ENCODE data around the gene INS. TPM values are rescaled to one million over a fixed set of nuclear protein-coding genes. Genes with fewer than 3 reads are reported as not detected.

INS gene
- total and polyA plus RNA-seq, 2 of the 13 experiments (the other 11 are each of a cell fraction or from before 2014, with no cell fraction given): not detected

DNA sequence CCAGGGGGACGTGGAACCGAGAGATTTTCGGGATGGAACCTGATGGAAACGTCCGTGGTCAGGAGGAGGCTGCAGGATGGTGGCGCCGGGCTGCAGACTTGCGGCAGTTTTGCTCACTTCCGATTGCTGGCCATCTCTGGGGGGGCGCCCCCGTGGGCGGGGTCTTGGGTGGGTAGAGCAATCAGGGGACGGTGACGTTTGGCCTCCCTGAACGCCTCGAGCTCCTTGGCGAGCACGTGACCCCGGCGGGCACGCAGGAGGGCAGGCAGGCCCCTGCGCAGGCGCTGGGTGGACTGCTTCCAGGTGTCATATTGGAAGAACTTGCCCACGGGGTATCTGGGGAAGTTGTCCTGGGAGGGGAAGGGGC, 28.2 kb downstream of the INS start (continued):
- TF ChIP-seq, protein P1, sequence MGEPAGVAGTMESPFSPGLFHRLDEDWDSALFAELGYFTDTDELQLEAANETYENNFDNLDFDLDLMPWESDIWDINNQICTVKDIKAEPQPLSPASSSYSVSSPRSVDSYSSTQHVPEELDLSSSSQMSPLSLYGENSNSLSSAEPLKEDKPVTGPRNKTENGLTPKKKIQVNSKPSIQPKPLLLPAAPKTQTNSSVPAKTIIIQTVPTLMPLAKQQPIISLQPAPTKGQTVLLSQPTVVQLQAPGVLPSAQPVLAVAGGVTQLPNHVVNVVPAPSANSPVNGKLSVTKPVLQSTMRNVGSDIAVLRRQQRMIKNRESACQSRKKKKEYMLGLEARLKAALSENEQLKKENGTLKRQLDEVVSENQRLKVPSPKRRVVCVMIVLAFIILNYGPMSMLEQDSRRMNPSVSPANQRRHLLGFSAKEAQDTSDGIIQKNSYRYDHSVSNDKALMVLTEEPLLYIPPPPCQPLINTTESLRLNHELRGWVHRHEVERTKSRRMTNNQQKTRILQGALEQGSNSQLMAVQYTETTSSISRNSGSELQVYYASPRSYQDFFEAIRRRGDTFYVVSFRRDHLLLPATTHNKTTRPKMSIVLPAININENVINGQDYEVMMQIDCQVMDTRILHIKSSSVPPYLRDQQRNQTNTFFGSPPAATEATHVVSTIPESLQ (CRISPR knock-in tag; conservative IDR thresholded peaks at IDR 0.05): no peak
- TF ChIP-seq ZSCAN25 (CRISPR knock-in tag; IDR thresholded peaks at IDR 0.05) (no peak), HNF4G (IDR thresholded peaks at IDR 0.05; ENCODE audit: borderline replicate concordance, low read depth, low read length) (no peak), HNF4G (CRISPR knock-in tag; IDR thresholded peaks at IDR 0.05; ENCODE audit: borderline replicate concordance, low read depth) (no peak), ZFP36L2 (CRISPR knock-in tag; IDR thresholded peaks at IDR 0.05) (no peak), MBD4 (IDR thresholded peaks at IDR 0.05; ENCODE audit: borderline replicate concordance, low read length) (no peak), ZNF430 (CRISPR knock-in tag; IDR thresholded peaks at IDR 0.05) (no peak), ZNF781 (CRISPR knock-in tag; IDR thresholded peaks at IDR 0.05; ENCODE audit: borderline replicate concordance, not compliant biosample characterization) (no peak), ZNF251 (CRISPR knock-in tag; IDR thresholded peaks at IDR 0.05) (no peak), NR1H2 (CRISPR knock-in tag; IDR thresholded peaks at IDR 0.05; ENCODE audit: borderline replicate concordance, low read depth) (no peak), ZNF556 (CRISPR knock-in tag; IDR thresholded peaks at IDR 0.05; ENCODE audit: borderline replicate concordance) (no peak), ZNF331 (CRISPR knock-in tag; IDR thresholded peaks at IDR 0.05) (no peak), SOX6 (IDR thresholded peaks at IDR 0.05) (no peak), SOX6 (CRISPR knock-in tag; IDR thresholded peaks at IDR 0.05) (no peak), ZNF615 (CRISPR knock-in tag; IDR thresholded peaks at IDR 0.05; ENCODE audit: borderline replicate concordance) (no peak), ZNF766 (CRISPR knock-in tag; IDR thresholded peaks at IDR 0.05; ENCODE audit: borderline replicate concordance) (no peak)
- TF ChIP-seq, protein P2, sequence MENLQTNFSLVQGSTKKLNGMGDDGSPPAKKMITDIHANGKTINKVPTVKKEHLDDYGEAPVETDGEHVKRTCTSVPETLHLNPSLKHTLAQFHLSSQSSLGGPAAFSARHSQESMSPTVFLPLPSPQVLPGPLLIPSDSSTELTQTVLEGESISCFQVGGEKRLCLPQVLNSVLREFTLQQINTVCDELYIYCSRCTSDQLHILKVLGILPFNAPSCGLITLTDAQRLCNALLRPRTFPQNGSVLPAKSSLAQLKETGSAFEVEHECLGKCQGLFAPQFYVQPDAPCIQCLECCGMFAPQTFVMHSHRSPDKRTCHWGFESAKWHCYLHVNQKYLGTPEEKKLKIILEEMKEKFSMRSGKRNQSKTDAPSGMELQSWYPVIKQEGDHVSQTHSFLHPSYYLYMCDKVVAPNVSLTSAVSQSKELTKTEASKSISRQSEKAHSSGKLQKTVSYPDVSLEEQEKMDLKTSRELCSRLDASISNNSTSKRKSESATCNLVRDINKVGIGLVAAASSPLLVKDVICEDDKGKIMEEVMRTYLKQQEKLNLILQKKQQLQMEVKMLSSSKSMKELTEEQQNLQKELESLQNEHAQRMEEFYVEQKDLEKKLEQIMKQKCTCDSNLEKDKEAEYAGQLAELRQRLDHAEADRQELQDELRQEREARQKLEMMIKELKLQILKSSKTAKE (CRISPR knock-in tag; IDR thresholded peaks at IDR 0.05; ENCODE audit: borderline replicate concordance): 0 out of 2 replicates have a peak, but pooled peaks have one; percentile 4
- TF ChIP-seq, protein P3, sequence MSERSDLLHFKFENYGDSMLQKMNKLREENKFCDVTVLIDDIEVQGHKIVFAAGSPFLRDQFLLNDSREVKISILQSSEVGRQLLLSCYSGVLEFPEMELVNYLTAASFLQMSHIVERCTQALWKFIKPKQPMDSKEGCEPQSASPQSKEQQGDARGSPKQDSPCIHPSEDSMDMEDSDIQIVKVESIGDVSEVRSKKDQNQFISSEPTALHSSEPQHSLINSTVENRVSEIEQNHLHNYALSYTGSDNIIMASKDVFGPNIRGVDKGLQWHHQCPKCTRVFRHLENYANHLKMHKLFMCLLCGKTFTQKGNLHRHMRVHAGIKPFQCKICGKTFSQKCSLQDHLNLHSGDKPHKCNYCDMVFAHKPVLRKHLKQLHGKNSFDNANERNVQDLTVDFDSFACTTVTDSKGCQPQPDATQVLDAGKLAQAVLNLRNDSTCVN (CRISPR knock-in tag; IDR thresholded peaks at IDR 0.05; ENCODE audit: borderline replicate concordance): no peak
- TF ChIP-seq, protein P4, sequence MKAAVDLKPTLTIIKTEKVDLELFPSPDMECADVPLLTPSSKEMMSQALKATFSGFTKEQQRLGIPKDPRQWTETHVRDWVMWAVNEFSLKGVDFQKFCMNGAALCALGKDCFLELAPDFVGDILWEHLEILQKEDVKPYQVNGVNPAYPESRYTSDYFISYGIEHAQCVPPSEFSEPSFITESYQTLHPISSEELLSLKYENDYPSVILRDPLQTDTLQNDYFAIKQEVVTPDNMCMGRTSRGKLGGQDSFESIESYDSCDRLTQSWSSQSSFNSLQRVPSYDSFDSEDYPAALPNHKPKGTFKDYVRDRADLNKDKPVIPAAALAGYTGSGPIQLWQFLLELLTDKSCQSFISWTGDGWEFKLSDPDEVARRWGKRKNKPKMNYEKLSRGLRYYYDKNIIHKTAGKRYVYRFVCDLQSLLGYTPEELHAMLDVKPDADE (CRISPR knock-in tag; IDR thresholded peaks at IDR 0.05): 0 out of 2 replicates have a peak, but pooled peaks have one; percentile 24
- TF ChIP-seq, protein P5, sequence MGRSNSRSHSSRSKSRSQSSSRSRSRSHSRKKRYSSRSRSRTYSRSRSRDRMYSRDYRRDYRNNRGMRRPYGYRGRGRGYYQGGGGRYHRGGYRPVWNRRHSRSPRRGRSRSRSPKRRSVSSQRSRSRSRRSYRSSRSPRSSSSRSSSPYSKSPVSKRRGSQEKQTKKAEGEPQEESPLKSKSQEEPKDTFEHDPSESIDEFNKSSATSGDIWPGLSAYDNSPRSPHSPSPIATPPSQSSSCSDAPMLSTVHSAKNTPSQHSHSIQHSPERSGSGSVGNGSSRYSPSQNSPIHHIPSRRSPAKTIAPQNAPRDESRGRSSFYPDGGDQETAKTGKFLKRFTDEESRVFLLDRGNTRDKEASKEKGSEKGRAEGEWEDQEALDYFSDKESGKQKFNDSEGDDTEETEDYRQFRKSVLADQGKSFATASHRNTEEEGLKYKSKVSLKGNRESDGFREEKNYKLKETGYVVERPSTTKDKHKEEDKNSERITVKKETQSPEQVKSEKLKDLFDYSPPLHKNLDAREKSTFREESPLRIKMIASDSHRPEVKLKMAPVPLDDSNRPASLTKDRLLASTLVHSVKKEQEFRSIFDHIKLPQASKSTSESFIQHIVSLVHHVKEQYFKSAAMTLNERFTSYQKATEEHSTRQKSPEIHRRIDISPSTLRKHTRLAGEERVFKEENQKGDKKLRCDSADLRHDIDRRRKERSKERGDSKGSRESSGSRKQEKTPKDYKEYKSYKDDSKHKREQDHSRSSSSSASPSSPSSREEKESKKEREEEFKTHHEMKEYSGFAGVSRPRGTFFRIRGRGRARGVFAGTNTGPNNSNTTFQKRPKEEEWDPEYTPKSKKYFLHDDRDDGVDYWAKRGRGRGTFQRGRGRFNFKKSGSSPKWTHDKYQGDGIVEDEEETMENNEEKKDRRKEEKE (IDR thresholded peaks at IDR 0.05): no peak
- TF ChIP-seq, protein P6, sequence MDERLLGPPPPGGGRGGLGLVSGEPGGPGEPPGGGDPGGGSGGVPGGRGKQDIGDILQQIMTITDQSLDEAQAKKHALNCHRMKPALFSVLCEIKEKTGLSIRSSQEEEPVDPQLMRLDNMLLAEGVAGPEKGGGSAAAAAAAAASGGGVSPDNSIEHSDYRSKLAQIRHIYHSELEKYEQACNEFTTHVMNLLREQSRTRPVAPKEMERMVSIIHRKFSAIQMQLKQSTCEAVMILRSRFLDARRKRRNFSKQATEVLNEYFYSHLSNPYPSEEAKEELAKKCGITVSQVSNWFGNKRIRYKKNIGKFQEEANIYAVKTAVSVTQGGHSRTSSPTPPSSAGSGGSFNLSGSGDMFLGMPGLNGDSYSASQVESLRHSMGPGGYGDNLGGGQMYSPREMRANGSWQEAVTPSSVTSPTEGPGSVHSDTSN (CRISPR knock-in tag; IDR thresholded peaks at IDR 0.05): no peak

Measured in HepG2 (cell line).